SK-N-SH treated with all-trans-retinoic acid at 6 μM for 48 hours (cell line): ENCODE measurements around the gene TET3.
A peak's percentile ranks its signal among the peaks of the same experiment; 100 is the strongest.

ENCODE experiments used
- ATAC-seq: fragments of 200-7000 bp; cut with Tn5 transposase; 3 replicates; pipeline ENCODE4 v1.9.1; 2020; ENCODE audit warnings: mild to moderate bottlenecking, moderate library complexity
- BACH2 ChIP-seq: fragments of 250-450 bp; sonication (Bioruptor Pico); IDR thresholded peaks from 2 replicates; pipeline ENCODE4 v1.9.0; 2021; ENCODE audit warnings: mild to moderate bottlenecking, borderline replicate concordance
- CSDC2 ChIP-seq: fragments of 250-450 bp; sonication (Bioruptor Pico); IDR thresholded peaks from 2 replicates; pipeline ENCODE4 v1.5.0; 2020; ENCODE audit warnings: mild to moderate bottlenecking, moderate library complexity
- ESRRG ChIP-seq: fragments of 250-450 bp; sonication (Bioruptor Pico); IDR thresholded peaks from 2 replicates; pipeline ENCODE4 v1.6.1; 2021; ENCODE audit warnings: mild to moderate bottlenecking
- GLIS3 ChIP-seq: fragments of 250-450 bp; sonication (Bioruptor Pico); IDR thresholded peaks from 2 replicates; pipeline ENCODE4 v1.5.0; 2020; ENCODE audit warnings: mild to moderate bottlenecking, moderate library complexity
- ISL1 ChIP-seq: fragments of 250-450 bp; sonication (Bioruptor Pico); IDR thresholded peaks from 2 replicates; pipeline ENCODE4 v2.1.2; 2022; ENCODE audit warnings: mild to moderate bottlenecking, moderate library complexity
- OSR1 ChIP-seq: fragments of 250-450 bp; sonication (Bioruptor Pico); IDR thresholded peaks from 2 replicates; pipeline ENCODE4 v1.8.0; 2022; ENCODE audit warnings: moderate library complexity, mild to moderate bottlenecking, inconsistent platforms
- PPARA ChIP-seq: fragments of 250-450 bp; sonication (Bioruptor Pico); IDR thresholded peaks from 2 replicates; pipeline ENCODE4 v1.5.0; 2020; ENCODE audit warnings: mild to moderate bottlenecking, borderline replicate concordance
- RARB ChIP-seq: fragments of 250-450 bp; sonication (Bioruptor Pico); IDR thresholded peaks from 2 replicates; pipeline ENCODE4 v1.8.0; 2021; ENCODE audit warnings: mild to moderate bottlenecking, moderate library complexity
- SNAI2 ChIP-seq: fragments of 250-450 bp; sonication (Bioruptor Pico); IDR thresholded peaks from 2 replicates; pipeline ENCODE4 v1.5.0; 2020; ENCODE audit warnings: mild to moderate bottlenecking, moderate library complexity
- TCF4 ChIP-seq: fragments of 250-450 bp; sonication (Bioruptor Pico); IDR thresholded peaks from 2 replicates; pipeline ENCODE4 v1.8.0; 2021; ENCODE audit warnings: mild to moderate bottlenecking, moderate library complexity, borderline replicate concordance
- TOX ChIP-seq: fragments of 250-450 bp; sonication (Bioruptor Pico); IDR thresholded peaks from 2 replicates; pipeline ENCODE4 v1.8.0; 2021; ENCODE audit warnings: mild to moderate bottlenecking, moderate library complexity, borderline replicate concordance
- ZC3H10 ChIP-seq: fragments of 250-450 bp; sonication (Bioruptor Pico); IDR thresholded peaks from 2 replicates; pipeline ENCODE4 v1.5.1; 2021; ENCODE audit warnings: mild to moderate bottlenecking, moderate library complexity
- ZFP3 ChIP-seq: fragments of 250-450 bp; sonication (Bioruptor Pico); IDR thresholded peaks from 2 replicates; pipeline ENCODE4 v1.5.0; 2020; ENCODE audit warnings: mild to moderate bottlenecking, moderate library complexity
- ZFP30 ChIP-seq: fragments of 450-650 bp; formaldehyde crosslinking; IDR thresholded peaks from 2 replicates; pipeline ENCODE4 v1.5.0; 2022; ENCODE audit warnings: mild to moderate bottlenecking, moderate library complexity
- ZNF565 ChIP-seq: fragments of 450-650 bp; formaldehyde crosslinking; conservative IDR thresholded peaks from 2 replicates; pipeline ENCODE4 v1.5.0; 2020; ENCODE audit warnings: low read depth, mild to moderate bottlenecking, moderate library complexity
- ZNF8 ChIP-seq: fragments of 450-650 bp; formaldehyde crosslinking; IDR thresholded peaks from 2 replicates; pipeline ENCODE4 v1.5.0; 2020; ENCODE audit warnings: mild to moderate bottlenecking, moderate library complexity
- TF ChIP-seq, protein P1 (sequence below): fragments of 250-450 bp; sonication (Bioruptor Pico); IDR thresholded peaks from 2 replicates; pipeline ENCODE4 v1.8.0; 2020; ENCODE audit warnings: mild to moderate bottlenecking, moderate library complexity, borderline replicate concordance
- TF ChIP-seq, protein P2 (sequence below): fragments of 250-450 bp; sonication (Bioruptor Pico); IDR thresholded peaks from 2 replicates; pipeline ENCODE4 v1.8.0; 2021; ENCODE audit warnings: low read depth, mild to moderate bottlenecking, moderate library complexity, borderline replicate concordance
- TF ChIP-seq, protein P3 (sequence below): fragments of 250-450 bp; sonication (Bioruptor Pico); IDR thresholded peaks from 2 replicates; pipeline ENCODE4 v1.5.1; 2021; ENCODE audit warnings: mild to moderate bottlenecking, moderate library complexity
- TF ChIP-seq, protein P4 (sequence below): fragments of 250-450 bp; sonication (Bioruptor Pico); IDR thresholded peaks from 2 replicates; pipeline ENCODE4 v1.5.1; 2020; ENCODE audit warnings: low read depth, mild to moderate bottlenecking, moderate library complexity

The TET3 gene

DNA sequence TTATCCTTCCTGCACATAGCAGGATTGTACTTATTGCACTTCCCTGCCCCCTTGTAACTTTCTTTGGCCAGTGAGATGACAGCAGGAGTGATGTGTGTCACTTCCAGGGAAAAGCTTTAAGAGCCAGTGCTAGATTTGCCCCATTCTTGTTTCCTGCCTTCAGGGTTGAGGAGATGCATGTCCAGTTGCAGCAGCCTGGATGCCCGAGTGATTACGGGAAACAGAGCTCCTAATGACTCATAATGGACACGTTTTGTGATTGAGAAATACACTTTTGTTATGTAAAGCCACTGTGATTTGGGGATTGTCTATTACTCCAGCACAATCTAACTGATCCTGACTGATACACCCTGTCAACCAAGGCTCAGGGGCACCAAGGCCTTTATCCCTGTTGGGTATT, 5.0 kb upstream of the TET3 start:
- ATAC-seq, result peak; percentile 59
- TF ChIP-seq RARB (CRISPR knock-in tag) (no peak), ZNF565 (CRISPR knock-in tag) (no peak), ZFP3 (CRISPR knock-in tag) (no peak), TCF4 (CRISPR knock-in tag) (no peak)

DNA sequence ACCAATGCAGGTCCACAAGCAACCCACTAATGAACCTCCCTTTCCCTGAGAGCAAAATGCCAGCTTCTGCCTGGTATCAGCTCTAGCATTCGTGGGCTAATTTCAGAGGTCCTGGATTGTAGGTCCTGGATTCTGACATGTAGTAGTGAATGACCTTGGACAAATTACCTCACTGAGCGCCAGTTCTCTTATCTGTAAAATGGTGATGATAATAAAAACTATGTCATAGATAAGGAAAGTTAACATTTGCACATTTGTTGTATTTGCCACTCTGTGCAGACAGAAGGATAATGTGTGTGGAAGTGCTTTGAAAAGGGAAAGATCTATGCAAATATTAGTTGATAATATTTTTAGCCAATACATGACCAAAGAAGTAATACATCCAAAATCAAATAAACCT, 4.1 kb upstream of the TET3 start:
- TF ChIP-seq BACH2 (CRISPR knock-in tag), result no peak
- TF ChIP-seq PPARA (CRISPR knock-in tag), result no peak
- ATAC-seq, result no peak

DNA sequence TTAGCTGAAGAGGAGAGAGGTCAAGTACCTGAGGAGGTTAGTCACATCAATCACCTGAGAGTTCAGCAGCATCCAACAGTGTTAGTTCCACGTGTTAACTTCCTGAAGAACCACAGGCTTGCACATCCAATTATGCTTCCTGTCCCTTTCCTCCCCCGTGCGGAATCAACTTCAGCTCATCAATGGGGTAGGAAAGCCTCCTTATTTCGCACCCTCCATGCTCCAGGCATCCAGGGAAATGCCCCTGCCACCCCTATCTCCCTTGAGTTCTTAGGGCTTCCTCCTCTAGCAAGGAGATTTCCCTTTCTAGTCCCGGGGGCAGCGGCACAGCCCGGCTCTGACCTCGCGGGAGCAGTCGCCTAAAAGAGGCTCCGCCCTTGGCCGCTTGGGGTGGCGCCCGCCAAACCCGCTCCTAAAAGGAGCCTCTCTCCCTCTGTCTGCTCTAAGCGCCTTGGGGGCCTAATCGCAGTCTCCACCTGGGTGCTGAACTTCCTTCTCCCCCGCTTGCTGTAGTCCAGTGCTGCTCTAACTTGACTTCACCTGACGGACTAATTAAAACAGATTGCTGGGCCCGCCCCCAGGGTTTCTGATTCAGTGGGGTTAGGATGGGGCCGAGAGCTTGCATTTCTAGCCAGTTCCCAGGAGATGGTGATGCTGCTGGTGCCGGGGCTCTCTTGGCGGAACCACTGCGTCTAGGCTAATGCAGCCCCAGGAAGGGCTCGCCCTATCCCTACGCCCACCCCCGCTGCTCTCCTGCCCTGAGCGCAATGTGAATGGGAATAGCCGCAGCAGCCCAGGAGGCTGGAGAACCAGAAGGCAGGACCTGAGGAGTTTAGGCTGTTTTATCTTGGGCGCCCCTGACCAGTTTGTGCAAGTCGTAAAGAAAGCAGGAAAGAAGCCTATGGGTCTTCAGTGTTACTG, 3.4 kb upstream of the TET3 start:
- TF ChIP-seq GLIS3 (CRISPR knock-in tag) (no peak), BACH2 (CRISPR knock-in tag) (no peak), ZNF565 (CRISPR knock-in tag) (no peak), ESRRG (CRISPR knock-in tag) (no peak)
- TF ChIP-seq, protein P1, sequence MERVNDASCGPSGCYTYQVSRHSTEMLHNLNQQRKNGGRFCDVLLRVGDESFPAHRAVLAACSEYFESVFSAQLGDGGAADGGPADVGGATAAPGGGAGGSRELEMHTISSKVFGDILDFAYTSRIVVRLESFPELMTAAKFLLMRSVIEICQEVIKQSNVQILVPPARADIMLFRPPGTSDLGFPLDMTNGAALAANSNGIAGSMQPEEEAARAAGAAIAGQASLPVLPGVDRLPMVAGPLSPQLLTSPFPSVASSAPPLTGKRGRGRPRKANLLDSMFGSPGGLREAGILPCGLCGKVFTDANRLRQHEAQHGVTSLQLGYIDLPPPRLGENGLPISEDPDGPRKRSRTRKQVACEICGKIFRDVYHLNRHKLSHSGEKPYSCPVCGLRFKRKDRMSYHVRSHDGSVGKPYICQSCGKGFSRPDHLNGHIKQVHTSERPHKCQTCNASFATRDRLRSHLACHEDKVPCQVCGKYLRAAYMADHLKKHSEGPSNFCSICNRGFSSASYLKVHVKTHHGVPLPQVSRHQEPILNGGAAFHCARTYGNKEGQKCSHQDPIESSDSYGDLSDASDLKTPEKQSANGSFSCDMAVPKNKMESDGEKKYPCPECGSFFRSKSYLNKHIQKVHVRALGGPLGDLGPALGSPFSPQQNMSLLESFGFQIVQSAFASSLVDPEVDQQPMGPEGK (CRISPR knock-in tag), result no peak
- TF ChIP-seq, all 23 proteins: peak for 0
- ATAC-seq, result peak; percentile 3; the same call in 1 of the 3 replicates

DNA sequence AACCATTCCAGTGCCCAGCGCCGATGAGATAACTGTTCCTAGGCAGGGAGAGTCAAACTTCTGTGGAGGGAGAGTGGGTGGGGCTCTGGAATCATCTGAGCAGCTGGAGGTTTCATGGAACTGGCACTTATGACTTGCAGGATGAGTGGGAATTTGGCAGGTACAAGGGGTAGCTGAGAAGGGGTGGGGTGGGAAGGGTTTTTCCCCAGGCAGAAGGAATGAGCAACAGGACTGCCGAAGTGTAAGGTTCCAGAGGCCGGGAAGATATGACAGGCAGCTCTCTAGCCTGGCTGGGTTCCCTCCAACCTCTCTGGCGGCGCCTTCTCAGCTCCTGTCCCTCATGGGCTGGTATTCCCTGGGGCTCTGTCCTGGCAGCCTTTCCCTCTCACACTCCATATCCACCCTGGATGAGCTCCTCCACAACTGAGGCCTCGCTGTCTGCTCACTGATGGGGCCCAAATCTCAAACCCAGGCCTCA, 2.5 kb upstream of the TET3 start:
- no peak for TF ChIP-seq ZNF565 (CRISPR knock-in tag)
- TF ChIP-seq, all 23 proteins: peak for 0
- ATAC-seq, result 0 out of 3 replicates have a peak, but pooled peaks have one; percentile 2

DNA sequence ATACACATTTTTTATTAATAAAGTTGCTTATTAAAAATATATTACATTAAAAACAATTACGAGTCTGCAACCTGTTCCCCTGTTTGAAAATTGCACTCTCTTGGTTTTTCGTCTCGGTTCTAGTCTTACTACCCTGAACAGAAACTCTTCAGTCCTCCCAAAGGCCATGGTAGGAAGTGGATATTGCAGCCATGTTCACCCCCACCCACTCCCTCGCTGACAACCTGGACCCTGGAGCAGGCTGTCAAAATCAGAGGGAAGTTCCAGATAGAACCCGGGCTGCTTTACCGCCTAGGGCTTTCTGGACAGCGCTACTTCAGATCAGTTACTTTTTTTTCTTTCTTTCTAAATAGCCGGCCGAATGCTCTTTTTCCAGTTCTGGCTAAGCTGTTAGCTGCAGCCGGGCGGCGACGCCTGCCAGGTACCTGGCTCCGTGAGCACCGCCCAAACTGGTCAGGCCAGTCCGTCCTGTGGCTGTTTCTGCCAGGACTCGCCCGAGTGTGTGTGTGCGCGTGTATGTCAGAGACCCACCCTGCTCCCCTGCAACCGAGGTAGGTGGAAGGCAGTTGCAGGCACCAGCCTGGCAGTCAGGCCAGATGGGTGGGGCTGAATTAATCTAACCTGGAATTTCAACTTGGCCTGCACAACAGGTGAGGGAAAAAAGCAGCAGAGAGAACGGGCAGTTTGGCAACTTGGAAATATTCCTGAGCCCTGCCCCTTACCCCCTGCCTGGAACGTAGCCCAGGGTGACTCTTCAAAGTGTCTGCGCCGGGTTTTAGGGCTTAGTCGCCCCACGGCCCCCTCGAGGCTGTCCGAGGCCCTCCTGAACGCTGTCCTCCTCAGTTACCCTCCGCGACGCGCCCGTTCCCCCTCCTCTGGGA, 1.1 kb upstream of the TET3 start:
- TF ChIP-seq, protein P2, sequence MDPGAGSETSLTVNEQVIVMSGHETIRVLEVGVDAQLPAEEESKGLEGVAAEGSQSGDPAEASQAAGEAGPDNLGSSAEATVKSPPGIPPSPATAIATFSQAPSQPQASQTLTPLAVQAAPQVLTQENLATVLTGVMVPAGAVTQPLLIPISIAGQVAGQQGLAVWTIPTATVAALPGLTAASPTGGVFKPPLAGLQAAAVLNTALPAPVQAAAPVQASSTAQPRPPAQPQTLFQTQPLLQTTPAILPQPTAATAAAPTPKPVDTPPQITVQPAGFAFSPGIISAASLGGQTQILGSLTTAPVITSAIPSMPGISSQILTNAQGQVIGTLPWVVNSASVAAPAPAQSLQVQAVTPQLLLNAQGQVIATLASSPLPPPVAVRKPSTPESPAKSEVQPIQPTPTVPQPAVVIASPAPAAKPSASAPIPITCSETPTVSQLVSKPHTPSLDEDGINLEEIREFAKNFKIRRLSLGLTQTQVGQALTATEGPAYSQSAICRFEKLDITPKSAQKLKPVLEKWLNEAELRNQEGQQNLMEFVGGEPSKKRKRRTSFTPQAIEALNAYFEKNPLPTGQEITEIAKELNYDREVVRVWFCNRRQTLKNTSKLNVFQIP (CRISPR knock-in tag), result no peak
- TF ChIP-seq ZFP30, result no peak
- TF ChIP-seq PPARA (CRISPR knock-in tag), result no peak
- TF ChIP-seq BACH2 (CRISPR knock-in tag), result no peak
- no peak for TF ChIP-seq OSR1
- TF ChIP-seq ISL1, result no peak
- no peak for TF ChIP-seq CSDC2 (CRISPR knock-in tag)
- TF ChIP-seq, protein P3, sequence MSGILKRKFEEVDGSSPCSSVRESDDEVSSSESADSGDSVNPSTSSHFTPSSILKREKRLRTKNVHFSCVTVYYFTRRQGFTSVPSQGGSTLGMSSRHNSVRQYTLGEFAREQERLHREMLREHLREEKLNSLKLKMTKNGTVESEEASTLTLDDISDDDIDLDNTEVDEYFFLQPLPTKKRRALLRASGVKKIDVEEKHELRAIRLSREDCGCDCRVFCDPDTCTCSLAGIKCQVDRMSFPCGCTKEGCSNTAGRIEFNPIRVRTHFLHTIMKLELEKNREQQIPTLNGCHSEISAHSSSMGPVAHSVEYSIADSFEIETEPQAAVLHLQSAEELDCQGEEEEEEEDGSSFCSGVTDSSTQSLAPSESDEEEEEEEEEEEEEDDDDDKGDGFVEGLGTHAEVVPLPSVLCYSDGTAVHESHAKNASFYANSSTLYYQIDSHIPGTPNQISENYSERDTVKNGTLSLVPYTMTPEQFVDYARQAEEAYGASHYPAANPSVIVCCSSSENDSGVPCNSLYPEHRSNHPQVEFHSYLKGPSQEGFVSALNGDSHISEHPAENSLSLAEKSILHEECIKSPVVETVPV, result no peak
- TF ChIP-seq ZNF8, result no peak
- TF ChIP-seq GLIS3 (CRISPR knock-in tag), result no peak
- TF ChIP-seq SNAI2 (CRISPR knock-in tag), result no peak
- no peak for TF ChIP-seq ZC3H10 (CRISPR knock-in tag)
- TF ChIP-seq TOX (CRISPR knock-in tag), result no peak
- TF ChIP-seq, protein P4, sequence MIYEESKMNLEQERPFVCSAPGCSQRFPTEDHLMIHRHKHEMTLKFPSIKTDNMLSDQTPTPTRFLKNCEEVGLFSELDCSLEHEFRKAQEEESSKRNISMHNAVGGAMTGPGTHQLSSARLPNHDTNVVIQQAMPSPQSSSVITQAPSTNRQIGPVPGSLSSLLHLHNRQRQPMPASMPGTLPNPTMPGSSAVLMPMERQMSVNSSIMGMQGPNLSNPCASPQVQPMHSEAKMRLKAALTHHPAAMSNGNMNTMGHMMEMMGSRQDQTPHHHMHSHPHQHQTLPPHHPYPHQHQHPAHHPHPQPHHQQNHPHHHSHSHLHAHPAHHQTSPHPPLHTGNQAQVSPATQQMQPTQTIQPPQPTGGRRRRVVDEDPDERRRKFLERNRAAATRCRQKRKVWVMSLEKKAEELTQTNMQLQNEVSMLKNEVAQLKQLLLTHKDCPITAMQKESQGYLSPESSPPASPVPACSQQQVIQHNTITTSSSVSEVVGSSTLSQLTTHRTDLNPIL (CRISPR knock-in tag), result no peak
- ATAC-seq, result no peak
